HUDEP-2 (cell line): Measurements from ENCODE around the gene ECHDC1.
"Not testable (repeated sequence)": the region's sequence is repeated elsewhere in the genome, so short reads cannot be mapped to it uniquely, and the experiment has no call there.

Experiments
- DNase-seq, 76 experiments: peaks; one replicate each; lab custom pipeline; 2025; ENCODE audit not compliant: unreplicated experiment in 76 of 76; lab: John Stamatoyannopoulos, UW

The ECHDC1 gene

DNA sequence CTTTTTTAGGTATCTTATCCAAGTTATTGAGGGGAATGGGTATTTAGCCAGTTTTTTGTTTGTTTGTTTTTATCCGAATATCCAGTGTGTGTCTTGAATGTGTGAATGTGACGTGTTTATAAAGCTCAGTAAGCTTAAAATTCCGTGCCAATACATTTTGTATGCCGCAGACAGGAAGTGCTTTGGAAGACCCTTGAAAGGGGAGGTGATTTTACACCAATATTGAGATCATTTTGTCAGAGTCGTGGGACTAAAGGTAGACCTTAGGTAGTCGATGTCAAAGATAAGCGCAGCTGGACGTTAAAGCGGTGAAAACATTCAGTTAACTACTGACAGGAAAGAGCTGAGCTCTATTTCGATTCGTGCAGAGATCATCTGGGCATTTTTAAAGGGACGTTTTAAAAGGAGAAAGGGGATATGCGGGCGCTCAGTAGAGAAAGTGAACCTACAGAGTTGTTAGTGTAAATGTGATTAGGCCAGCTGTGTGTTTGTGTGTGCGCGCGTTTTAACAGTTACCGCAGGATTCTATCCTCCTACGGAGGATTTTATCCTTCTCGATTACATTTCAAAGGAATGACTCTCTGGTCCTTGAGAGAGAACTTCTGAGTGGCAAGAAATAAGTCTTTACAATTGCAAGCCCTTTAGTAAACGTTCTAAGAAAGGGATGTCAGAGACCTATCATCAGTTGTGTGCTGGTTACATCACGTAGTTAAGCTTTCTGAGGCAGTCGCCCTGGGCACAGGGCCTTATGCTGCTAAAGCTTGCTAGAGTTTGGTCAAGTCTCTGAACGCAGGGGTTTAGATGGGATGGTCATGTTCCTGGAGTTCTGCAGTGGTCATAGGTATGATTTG lies 625 bp upstream of the ECHDC1 start:
- peak in 15 of 76 experiments; percentile 2 to 68 (median 24) for DNase-seq

DNA sequence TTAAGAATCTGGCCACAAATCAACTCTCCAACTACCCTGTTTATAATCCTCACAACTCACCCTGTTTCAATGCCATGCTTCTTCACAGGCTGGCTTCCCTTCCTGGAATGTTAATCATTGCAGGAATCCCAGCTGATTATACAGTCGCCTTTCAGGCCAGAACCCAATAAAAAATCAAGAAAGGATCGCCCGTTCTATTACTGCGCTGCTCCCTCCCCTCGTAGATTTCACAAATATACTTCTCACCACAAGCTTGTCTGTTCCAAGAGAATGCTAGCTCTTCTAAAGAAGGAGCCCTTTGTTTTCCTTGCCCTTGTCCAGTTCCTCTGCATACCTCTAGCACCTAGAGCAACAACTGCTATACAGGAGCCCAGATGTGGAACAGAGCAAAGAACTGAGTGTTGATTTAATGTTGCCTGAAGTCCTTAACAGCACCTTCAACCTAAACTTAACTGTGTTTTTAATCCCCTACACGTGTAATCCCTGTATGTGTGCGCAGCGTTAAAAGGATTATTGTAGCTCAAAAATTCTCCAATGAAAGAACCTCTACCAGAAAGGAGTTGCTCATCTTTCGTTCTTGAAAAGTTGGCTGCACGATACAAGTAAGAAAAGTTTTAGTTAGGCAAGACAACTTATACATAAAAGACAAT lies 988 bp downstream of the ECHDC1 start:
- peak in 2 of 76 experiments; percentile 14 to 21 for DNase-seq

DNA sequence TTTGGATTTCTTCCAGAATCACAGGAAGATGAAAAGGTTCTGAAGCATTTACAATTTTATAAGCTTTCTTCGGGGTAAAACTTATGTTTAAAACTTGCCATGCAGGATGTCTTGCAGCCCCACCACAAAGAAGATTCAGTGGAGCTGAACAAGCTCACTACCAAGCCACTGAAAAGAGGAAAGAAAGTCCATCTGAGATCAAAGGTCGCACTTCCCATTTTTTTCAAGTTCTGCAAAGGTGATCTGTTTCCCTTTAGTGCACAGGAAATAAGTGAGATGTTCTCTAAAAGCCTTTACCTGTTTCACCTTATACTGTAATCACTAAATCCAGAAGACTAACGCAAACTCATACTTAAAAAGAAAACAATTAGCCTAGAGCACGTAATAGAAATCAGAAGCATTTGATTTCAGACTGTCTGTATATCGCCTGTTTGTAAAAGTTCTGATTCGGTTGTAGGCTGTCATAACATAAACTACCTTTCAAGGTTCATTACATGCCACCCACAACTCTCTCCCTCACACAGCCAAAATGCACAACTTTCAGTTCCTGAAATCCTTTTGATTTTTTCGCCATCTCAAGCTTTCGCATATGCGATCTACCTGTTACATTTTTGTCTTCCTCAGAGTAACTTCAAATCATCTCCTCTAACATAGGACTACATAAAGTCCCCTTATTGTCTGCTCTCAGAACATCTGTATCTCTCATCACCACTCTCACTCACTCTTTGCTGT lies 1.8 kb downstream of the ECHDC1 start:
- DNase-seq = no peak

DNA sequence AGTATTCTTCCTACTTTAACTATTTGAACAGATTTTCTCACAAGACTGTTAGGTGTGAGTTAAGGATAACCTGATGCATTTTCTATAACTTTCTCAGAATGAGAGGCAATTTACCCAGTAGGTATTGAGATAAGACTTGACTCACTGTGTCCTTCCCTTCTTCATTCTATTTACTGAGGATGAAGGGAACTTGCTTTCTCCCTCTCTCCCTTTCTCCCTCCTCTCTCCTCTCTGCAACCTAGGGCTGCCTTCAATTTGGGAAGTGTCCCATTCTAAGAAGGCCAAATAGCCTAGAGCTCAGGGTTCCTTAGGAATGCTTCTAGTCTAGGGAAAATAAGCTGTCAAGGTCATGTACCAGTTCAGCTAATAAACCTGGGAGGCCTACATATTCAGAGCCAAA lies 3.2 kb downstream of the ECHDC1 start:
- peak in 1 of 76 experiments; percentile 4 for DNase-seq

DNA sequence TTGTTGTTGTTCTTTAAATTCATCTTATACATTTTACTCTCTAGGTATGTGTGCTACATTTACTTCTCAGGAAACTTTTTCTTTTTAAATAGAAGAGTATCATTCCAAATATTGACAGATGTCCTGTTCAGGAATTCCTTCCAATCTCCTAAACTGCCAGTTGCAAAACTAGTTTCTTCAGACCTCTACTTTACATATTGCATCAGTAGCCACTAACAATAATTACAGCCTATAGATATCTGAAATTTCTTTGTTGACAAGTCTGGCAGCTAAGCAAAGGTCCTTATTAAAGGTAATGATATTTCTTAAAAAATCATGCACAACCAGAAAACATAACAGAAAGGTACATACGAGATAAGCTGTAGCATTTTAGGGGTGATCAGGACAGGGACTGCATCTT lies 4.5 kb downstream of the ECHDC1 start:
- no peak for DNase-seq

DNA sequence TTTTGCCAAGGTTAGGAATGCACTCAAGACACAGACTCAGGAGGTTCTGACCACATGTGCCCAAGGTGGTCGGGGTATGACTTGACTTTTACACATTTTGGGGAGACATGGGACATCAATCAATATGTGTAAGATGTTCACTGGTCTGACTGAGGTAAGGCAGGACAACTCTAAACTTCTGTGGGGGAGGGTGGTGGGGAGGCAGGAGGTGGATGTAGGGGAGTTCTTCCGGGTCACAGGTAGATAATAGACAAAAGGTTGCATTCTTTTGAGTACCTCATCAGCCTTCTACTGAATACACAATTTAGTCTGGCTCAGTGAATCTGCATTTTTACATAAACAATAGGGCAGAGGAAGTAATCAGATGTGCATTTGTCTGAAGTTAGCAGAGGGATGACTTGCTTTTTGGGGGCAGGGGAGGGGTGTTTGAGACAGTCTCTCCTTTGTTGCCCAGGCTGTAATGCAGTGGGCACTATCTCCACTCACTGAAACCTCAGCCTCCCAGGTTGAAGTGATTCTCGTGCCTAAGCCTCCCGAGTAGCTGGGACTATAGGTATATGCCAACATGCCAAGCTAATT lies 10.9 kb downstream of the ECHDC1 start:
- DNase-seq = no peak

DNA sequence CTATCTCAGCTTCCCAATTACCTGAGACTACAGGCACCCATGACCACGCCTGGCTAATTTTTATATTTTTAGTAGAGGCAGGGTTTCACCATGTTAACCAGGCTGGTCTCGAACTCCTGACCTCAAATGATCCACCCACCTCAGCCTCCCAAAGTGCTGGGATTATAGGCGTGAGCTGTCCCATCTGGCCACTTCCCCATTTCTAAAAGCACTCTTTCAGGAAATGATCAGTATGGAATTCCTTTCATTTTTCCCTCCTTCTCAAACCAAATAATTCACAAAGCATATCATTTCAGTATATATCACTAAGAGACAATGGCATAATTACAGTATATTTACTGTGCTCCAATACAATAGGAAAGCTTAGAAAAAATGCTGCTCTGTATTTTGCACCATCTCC lies 12.2 kb downstream of the ECHDC1 start:
- DNase-seq = not testable (repeated sequence)

DNA sequence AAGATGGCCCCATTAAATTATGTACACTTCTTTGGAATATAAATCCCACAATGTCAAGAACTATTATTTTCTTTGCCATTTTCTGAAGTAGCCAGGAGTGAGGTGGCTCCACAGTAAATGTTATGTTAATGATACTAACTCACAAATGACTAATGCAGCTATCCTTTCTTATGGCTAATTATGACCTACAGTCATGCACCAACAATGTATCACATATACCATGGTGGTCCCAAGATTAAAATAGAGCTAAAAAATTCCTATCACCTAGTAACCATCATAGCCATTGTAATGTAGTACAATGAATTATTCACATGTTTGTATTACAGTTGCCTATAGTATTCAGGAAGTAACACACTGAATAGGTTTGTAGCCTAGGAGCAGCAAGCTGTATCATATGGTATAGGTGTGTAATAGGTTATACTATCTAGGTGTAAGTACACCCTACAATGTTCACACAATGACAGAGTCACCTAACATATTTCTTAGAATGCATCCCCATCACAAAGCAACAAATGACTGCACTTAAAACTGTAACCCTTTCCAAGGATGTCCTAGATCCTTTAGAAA lies 15.3 kb downstream of the ECHDC1 start:
- no peak for DNase-seq

DNA sequence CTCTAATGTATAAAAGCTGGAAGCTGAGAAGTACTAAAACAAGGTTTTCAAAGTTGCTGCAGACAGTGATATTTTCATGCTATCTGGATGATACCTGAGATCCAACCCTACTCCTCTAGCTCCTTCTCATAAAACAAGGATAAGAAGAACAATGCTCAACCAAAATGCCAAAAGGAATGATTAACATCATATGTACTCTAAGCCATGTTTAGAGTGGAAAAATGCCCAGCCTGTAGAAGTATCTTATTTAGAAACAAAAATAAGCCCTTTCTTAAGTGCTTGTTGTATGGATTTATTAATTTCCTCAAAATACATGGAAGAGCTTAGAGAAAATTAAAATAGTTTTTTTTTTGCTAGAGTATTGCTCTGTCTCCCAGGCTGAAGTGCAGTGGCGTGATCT lies 23.7 kb downstream of the ECHDC1 start:
- DNase-seq = no peak

DNA sequence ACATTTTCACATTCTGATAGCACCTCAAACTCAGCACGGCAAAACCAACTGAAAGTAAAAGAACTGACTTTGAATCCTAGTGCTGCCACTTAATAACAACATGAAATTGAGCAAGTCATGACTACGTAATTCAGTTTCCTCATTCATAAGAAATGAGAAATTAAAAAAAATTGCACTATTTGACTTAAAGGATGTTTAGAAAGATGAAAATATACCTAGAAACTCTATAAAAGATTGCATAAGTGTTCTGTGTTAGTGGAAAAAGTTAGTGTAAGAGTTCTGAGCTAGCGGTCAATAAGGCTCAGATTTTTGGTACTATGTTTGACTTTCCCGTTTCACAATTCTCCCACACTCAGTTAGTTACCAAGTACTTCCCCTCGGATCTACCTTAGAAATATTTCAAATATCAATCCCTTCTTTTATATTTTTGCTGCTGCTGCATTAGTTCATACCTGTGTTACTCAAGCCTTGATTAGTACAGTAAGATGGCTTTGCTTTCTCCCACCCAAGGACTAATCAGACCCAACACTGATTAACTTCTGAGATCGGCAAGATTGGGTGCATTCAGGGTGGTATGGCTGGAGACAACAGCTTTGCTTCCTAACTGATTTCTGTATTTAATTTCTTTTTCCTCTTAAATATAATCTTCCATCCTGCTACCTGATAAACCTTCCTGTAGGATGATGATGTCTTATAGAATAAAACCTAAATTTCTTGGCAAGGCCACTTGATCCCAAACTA lies 25.9 kb downstream of the ECHDC1 start:
- no peak for DNase-seq

DNA sequence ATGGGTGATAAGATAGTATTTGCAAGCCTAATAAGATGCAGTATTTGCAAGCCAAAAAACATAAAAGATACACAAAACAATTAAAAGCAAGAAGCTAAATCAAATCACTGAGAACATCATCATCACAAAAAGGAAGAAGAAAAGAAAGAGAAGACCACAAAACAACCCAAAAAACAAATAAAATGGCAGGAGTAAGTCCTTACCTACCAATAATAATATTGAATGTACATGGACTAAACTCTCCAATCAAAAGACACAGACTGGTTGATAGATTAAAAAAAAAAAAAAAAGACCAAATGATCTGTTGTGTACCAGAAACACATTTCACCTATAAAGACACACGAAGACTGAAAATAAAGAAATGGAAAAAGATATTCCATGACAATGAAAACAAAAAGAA lies 37.7 kb downstream of the ECHDC1 start:
- DNase-seq = no peak

DNA sequence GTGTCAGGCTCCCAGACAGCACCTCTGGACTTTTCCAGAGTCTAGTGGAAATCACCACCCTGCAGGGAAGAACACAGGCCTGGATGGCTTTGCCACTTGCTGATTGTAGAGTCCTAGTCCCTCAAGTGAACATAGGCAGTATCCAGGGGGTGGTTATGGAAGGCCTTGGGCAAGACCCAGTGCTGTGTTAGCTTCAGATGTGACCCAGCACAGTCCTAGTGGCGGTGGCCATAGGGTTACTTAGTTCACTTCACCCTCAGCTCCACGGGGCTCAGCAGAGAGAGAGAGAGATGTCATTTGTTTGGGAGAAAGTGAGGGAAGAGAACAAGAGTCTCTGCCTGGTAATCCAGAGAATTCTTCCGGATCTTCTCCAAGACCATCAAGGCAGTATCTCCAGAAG lies 39.5 kb downstream of the ECHDC1 start:
- no peak for DNase-seq

DNA sequence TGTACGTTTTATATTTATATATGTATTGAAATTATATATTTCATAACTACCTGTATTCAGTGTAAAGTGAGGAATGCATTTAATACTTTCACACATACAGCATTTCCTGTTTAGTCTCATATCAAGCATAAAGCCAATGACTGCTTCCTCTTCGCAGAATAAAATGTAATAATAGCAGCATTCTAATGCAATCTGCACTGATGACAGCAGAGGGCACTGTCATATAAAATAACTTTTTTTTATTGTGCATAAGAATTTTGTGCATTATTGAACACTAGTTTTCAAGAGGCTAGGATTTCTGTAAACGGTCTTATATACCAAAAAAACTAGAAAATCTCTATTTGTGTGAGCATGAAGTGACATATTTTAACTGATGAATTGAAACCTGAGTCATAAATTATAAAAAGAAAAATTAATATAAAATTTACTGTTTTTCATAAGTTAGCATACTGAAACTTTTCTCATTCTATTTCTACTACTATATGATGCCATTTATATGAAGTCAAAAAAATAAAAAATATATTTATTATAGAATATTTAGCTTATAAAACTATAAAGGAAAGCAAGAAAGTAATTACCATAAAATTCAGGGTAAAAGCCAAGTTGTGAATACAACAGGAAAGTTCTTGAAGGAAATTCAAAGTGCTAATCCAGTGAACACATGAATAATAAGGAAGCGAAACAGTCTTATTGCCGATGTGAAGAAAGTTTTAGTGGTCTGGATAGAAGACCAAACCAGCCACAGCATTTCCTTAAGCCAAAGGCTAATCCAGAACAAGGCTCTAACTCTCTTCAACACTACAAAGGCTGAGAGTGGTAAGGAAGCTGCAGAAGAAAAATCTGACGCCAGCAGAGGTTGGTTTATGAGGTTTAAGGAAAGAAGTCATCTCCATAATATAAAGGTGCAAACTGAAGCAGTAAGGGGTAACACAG lies 40.4 kb downstream of the ECHDC1 start:
- DNase-seq = peak in 33 of 76 experiments; percentile 6 to 65 (median 34)

DNA sequence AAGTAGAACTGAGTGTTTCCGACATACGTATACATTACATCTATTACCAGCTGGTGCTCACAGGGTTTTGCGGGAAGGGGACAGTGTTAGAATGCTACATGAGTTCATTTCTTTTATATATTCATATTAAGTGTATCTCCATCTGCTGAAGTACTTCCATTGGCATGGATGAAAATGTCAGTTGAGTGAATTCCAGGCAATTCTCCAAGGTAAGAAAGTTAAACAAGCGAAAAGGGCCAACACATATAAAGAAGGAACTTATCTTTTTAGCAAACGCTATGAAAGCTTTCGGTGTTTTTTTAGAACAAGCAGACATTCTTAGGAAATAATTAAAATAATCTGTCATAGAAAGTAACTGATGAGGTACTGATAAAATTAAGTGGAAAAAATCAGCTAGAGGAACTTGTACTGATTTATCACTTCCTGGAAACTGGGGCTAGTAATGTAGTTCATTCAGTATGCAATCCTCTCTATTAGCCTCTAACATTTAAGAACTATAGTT lies 42.2 kb downstream of the ECHDC1 start:
- no peak for DNase-seq

DNA sequence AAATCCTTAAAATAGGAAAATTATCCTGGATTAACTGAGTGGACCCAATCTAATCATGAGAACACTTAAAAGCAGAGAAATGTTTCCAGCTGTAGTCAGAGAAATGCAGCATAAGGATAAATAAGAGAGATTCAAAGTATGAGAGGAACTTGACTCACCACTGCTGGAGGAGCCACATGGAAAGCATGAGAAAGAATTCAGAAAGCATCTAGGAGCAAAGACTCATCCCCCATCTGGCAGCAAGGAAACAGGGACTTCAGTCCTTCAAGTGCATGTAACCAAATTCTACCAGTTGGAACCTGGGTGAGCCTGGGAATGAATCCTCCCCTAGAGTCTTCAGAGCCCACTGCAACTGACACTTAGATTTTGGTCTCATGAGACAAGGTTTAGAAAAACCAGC lies 43.0 kb downstream of the ECHDC1 start:
- no peak for DNase-seq

DNA sequence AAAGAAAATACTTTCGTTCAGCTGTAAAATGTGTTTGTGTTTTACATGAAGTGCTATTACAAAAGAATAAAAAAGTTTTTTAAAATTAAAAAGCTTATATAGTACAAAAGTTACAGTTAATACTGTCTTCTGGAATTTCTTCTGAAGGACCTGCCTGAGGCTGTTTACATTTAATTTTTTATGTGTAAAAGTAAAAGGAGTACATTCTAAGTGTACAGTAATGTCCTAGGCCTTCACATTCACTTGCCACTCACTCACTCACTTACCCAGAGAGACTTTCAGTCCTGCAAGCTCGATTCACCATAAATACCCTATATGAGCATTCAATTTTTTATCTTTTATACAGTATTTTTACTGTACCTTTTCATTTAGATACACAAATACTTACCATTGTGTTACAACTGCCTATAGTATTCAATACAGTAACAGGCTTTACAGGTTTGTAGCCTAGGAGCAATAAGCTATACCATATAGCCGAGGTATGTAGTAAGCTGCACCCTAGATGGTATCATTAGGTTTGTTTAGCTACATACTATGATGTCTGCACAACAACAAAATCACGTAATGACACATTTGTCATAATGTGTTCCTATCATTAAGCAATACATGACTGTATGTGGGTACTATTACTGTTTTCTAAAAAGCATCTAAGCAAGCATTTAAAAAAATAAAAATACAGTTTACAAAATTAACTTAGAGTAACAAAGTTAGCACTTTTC lies 43.7 kb downstream of the ECHDC1 start:
- no peak for DNase-seq

DNA sequence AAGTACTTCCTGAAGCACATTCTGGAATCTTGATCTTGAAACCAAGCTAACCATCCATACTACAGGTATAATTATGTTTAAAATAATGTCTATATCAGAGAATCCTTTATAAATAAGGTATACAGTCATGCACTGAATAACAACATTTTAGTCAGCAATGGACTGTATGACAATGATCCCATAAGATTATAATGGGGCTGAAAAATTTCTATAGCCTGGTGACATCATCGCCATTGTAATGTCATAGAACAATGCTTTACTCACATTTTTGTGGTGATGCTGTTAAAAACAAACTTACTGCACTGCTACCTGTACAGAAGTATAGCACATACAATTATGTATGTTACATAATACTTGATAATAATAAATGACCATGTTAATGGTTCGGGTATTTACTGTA lies 44.9 kb downstream of the ECHDC1 start:
- DNase-seq = no peak

DNA sequence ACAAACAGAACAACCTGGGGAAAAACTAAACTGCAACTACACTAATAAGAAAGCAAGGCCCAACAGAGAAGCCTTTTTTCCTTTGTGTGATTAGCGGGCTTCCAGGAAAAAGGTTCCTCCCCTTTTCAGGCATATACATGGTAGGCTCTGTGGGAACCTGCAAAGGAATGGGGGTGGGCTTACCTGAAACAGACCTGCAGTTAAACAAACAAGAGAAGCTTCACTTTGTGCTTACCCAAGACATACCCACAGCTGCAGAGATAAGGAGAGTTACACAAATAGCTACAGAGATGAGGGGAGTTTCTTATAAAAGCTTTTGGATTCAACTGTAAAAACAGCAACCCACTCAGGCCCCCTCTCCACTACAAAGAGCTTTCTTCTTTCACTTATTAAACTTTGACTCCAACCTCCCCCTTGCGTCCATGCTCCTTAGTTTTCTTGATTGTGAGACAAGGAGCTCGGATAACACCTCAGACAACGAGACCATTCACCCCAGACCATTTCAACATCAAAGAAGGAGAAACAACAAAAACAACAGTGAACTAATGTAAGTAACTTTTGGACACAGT lies 45.8 kb downstream of the ECHDC1 start:
- no peak for DNase-seq
